GM23338 (cell line): ENCODE data around the gene MCU.

Experiments used
- CREB1 ChIP-seq: fragments of 250-450 bp; sonication (Bioruptor Pico); IDR thresholded peaks from 2 replicates; pipeline ENCODE4 v1.5.0; 2020; ENCODE audit warnings: low read depth, mild to moderate bottlenecking, moderate library complexity
- EZH2 ChIP-seq: fragments of 200-600 bp; sonication (generic); IDR thresholded peaks from one replicate; pipeline ENCODE4 v1.8.0; 2017; ENCODE audit warnings: antibody characterized with exemption, mild to moderate bottlenecking, low read depth; ENCODE audit not compliant: unreplicated experiment
- EZH2phosphoT487 ChIP-seq: fragments of 200-600 bp; sonication (generic); IDR thresholded peaks from one replicate; pipeline ENCODE4 v1.8.1; 2018; ENCODE audit warnings: antibody characterized with exemption; ENCODE audit not compliant: unreplicated experiment
- JUNB ChIP-seq: IDR thresholded peaks from one replicate; pipeline ENCODE4 v1.6.1; 2016; ENCODE audit warnings: antibody characterized with exemption; ENCODE audit not compliant: unreplicated experiment
- NANOG ChIP-seq: IDR thresholded peaks from 2 replicates; pipeline ENCODE4 v1.6.1; 2016; ENCODE audit warnings: antibody characterized with exemption, borderline replicate concordance
- POLR2AphosphoS5 ChIP-seq: IDR thresholded peaks from 2 replicates; pipeline ENCODE4 v1.6.1; 2016; ENCODE audit warnings: antibody characterized with exemption, low read depth
- STAT1 ChIP-seq: IDR thresholded peaks from one replicate; pipeline ENCODE4 v1.6.1; 2016; ENCODE audit warnings: antibody characterized with exemption; ENCODE audit not compliant: unreplicated experiment
- ZNF114 ChIP-seq: fragments of 250-450 bp; sonication (Bioruptor Pico); IDR thresholded peaks from 2 replicates; pipeline ENCODE4 v1.5.0; 2020; ENCODE audit warnings: mild to moderate bottlenecking, moderate library complexity
- ZNF331 ChIP-seq: fragments of 250-450 bp; sonication (Bioruptor Pico); IDR thresholded peaks from 2 replicates; pipeline ENCODE4 v1.5.0; 2020; ENCODE audit warnings: low read depth, mild to moderate bottlenecking, moderate library complexity
- TF ChIP-seq, protein P1 (sequence below), 2 experiments: fragments of 200-600 bp in 1 of 2; sonication (generic) in 1 of 2; conservative IDR thresholded peaks; 2 replicates each; pipeline versions ENCODE4 v1.5.1 to v1.6.1; 2016 to 2017; ENCODE audit warnings: antibody characterized with exemption in 2 of 2, low read depth in 2 of 2, mild to moderate bottlenecking in 2 of 2, moderate library complexity in 1 of 2
- TF ChIP-seq, protein P2 (sequence below): IDR thresholded peaks from one replicate; pipeline ENCODE4 v1.6.1; 2018; ENCODE audit warnings: antibody characterized with exemption; ENCODE audit not compliant: unreplicated experiment
- TF ChIP-seq, protein P3 (sequence below): IDR thresholded peaks from 2 replicates; pipeline ENCODE4 v1.6.1; 2016; ENCODE audit warnings: antibody characterized with exemption

DNA sequence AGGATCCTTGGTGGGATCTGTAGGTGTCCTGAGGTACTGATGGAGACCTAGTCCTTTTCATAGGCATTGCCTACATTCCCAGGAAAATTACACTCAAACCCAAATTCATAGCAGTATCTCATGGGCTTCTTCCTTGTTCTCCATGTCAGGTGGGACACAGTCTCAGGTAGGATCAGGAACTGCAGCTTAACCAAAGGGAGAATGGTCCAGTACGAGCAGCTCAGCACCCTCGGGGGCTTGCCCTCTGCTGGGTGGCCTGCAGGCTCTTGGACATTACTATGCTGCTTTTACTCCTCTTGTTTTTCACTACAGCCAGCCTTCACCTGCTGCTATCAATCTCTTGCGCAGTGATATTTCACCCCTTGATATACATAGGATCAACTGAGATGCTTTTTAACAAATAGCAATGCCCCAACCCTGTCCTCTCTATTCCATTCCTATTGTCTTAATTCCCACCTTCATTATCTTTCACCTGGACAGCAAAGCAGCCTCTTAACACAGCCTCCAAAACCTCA, 234.1 kb downstream of the MCU start:
- TF ChIP-seq EZH2phosphoT487, result no peak
- TF ChIP-seq, protein P1, sequence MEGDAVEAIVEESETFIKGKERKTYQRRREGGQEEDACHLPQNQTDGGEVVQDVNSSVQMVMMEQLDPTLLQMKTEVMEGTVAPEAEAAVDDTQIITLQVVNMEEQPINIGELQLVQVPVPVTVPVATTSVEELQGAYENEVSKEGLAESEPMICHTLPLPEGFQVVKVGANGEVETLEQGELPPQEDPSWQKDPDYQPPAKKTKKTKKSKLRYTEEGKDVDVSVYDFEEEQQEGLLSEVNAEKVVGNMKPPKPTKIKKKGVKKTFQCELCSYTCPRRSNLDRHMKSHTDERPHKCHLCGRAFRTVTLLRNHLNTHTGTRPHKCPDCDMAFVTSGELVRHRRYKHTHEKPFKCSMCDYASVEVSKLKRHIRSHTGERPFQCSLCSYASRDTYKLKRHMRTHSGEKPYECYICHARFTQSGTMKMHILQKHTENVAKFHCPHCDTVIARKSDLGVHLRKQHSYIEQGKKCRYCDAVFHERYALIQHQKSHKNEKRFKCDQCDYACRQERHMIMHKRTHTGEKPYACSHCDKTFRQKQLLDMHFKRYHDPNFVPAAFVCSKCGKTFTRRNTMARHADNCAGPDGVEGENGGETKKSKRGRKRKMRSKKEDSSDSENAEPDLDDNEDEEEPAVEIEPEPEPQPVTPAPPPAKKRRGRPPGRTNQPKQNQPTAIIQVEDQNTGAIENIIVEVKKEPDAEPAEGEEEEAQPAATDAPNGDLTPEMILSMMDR (conservative IDR thresholded peaks at IDR 0.05; ENCODE audit: low read depth in 2 of 2), result no peak
- no peak for TF ChIP-seq EZH2
- TF ChIP-seq ZNF114 (CRISPR knock-in tag), result no peak
- no peak for TF ChIP-seq POLR2AphosphoS5
- TF ChIP-seq JUNB, result no peak
- TF ChIP-seq, protein P2, sequence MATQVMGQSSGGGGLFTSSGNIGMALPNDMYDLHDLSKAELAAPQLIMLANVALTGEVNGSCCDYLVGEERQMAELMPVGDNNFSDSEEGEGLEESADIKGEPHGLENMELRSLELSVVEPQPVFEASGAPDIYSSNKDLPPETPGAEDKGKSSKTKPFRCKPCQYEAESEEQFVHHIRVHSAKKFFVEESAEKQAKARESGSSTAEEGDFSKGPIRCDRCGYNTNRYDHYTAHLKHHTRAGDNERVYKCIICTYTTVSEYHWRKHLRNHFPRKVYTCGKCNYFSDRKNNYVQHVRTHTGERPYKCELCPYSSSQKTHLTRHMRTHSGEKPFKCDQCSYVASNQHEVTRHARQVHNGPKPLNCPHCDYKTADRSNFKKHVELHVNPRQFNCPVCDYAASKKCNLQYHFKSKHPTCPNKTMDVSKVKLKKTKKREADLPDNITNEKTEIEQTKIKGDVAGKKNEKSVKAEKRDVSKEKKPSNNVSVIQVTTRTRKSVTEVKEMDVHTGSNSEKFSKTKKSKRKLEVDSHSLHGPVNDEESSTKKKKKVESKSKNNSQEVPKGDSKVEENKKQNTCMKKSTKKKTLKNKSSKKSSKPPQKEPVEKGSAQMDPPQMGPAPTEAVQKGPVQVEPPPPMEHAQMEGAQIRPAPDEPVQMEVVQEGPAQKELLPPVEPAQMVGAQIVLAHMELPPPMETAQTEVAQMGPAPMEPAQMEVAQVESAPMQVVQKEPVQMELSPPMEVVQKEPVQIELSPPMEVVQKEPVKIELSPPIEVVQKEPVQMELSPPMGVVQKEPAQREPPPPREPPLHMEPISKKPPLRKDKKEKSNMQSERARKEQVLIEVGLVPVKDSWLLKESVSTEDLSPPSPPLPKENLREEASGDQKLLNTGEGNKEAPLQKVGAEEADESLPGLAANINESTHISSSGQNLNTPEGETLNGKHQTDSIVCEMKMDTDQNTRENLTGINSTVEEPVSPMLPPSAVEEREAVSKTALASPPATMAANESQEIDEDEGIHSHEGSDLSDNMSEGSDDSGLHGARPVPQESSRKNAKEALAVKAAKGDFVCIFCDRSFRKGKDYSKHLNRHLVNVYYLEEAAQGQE, result no peak
- TF ChIP-seq, protein P3, sequence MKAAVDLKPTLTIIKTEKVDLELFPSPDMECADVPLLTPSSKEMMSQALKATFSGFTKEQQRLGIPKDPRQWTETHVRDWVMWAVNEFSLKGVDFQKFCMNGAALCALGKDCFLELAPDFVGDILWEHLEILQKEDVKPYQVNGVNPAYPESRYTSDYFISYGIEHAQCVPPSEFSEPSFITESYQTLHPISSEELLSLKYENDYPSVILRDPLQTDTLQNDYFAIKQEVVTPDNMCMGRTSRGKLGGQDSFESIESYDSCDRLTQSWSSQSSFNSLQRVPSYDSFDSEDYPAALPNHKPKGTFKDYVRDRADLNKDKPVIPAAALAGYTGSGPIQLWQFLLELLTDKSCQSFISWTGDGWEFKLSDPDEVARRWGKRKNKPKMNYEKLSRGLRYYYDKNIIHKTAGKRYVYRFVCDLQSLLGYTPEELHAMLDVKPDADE, result no peak
- TF ChIP-seq STAT1, result no peak
- TF ChIP-seq CREB1 (CRISPR knock-in tag), result no peak
- no peak for TF ChIP-seq NANOG
- TF ChIP-seq ZNF331 (CRISPR knock-in tag), result no peak
